ENCODE measurements around the gene FAM124B.

- TF ChIP-seq CTCF (IDR thresholded peaks at IDR 0.05; ENCODE audit: low read depth, low read length) (no peak), EZH2phosphoT487 (IDR thresholded peaks at IDR 0.05; ENCODE audit: low read depth) (no peak)
These were observed 15.4 kb upstream of the FAM124B start for GRCh38 chr2:224417361-224417729.

Measured in OCI-LY3 (cell line).